Measurements from ENCODE around the gene SH3GLB2. TPM values are rescaled to one million over a fixed set of nuclear protein-coding genes. Genes with fewer than 3 reads are reported as not detected.

The SH3GLB2 gene
- total RNA-seq, 6 experiments from 2014 or later: 38.1 to 56.1 (median 42.7) TPM

DNA sequence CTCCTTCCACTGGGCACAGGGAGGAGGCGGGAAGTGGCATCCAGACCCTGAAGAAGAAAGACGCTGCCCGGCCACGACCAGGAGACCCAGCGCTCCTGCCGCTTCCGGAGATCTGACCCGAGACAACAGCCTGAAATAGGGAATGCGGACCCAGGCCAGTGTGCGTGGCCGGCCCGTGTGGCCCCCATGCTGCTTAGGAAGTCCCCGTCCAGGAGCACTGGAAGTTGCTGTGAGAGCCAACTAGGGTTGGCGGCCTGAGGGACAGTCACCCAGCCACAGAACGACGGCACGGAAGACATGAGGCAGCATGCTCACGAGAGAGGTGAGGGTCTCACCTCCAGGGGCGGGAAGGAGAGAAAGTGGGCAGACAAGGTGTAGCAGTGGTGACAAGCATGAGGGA is 17.0 kb downstream of the SH3GLB2 start:
- Mint-ChIP-seq H3K4me1 (ENCODE audit: low read depth) (no peaks in the 10 kb centered on the region), H3K36me3 (ENCODE audit: low read depth) (no peaks in the 10 kb centered on the region; the same call in 1 of the 2 replicates), H3K9me3 (no peaks in the 10 kb centered on the region), H3K27me3 (ENCODE audit: insufficient read depth) (peaks cover 4% of the 10 kb centered on the region), H3K27ac (peak overlapping the region; percentile 56; the same call in 1 of the 2 replicates), H3K4me3 (no peak overlapping the region)
- no peak for DNase-seq
- no peak for TF ChIP-seq CTCF (IDR thresholded peaks at IDR 0.05)

DNA sequence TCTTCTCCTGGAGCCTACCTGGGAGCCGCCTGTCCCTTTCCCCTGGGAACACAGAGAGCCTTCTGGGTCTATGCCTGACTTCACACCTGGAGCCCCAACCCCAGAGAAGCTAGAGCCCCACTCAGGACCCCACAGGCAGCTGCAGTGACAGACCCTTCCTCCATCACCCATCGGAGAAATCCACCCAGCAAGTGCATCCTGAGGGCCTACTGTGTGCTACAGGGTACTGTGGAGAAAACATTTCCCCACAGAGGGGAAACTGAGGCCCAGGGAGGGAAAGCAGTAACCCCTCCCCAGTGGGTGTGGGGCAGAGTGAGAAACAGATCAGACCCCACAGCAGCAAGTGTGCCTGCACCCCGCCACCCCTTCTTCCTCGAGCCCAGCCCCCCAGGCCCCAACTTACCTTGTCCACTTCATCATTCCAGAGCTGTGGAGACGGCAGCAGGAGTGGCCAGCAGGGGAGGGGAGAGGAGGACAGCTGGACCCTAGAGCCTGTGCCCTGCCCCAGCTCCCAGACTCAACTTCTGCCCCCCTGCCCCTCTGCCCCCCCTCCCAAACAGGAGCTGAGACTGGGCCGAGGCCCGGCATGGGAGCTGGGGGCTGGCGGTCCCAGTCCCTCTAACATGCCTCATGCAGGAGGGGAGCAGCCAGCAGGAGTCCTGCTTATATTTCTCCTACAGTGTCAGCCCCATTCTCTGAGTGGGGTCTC is 17.7 kb downstream of the SH3GLB2 start:
- Mint-ChIP-seq H3K36me3 (ENCODE audit: low read depth) (no peaks in the 10 kb centered on the region; the same call in 1 of the 2 replicates), H3K27ac (no peak overlapping the region), H3K4me3 (no peak overlapping the region), H3K4me1 (ENCODE audit: low read depth) (no peaks in the 10 kb centered on the region), H3K27me3 (ENCODE audit: insufficient read depth) (peaks cover 4% of the 10 kb centered on the region), H3K9me3 (no peaks in the 10 kb centered on the region)
- TF ChIP-seq CTCF (IDR thresholded peaks at IDR 0.05): no peak
- DNase-seq: no peak

- Mint-ChIP-seq H3K4me1 (ENCODE audit: low read depth) (no peaks in the 10 kb centered on the region), H3K27me3 (ENCODE audit: insufficient read depth) (peaks cover 4% of the 10 kb centered on the region), H3K27ac (no peak overlapping the region), H3K36me3 (ENCODE audit: low read depth) (no peaks in the 10 kb centered on the region), H3K4me3 (no peak overlapping the region), H3K9me3 (no peaks in the 10 kb centered on the region)
- no peak for TF ChIP-seq CTCF (IDR thresholded peaks at IDR 0.05)
- no peak for DNase-seq
These were observed 18.5 kb downstream of the SH3GLB2 start for GRCh38 chr9:129009584-129010141.

DNA sequence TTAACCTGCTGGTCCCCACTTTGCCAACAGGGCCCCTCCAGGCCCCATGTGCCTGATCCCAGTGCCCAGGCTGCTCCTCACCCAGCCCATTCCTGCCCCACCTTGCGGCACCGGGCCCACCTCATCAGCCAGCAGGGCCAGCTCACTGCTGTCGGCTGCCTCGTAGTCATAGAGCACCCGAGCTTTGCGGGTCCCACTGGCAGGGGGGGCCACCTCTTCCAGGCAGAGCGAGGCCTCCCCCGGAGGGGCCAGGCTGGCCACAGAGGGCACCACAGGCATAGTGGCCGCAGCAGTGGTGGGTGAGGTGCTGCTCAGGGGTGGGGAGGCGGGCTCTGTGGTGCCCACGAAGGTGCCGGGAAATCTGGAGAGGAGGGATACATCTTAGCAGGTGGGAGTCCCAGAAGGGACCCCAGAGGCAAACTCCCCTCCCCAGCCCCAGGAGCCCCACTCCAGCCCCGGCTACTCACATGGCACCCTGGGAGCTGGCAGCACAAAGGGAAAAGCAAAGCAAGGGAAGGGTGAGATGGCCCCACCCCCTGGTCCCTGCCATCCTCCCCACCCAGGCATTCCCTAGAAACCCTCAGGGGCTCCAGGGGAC is 19.0 kb downstream of the SH3GLB2 start:
- TF ChIP-seq CTCF (IDR thresholded peaks at IDR 0.05): no peak
- no peaks in the 10 kb centered on the region for H3K9me3 Mint-ChIP-seq
- no peaks in the 10 kb centered on the region for H3K36me3 Mint-ChIP-seq (ENCODE audit: low read depth)
- no peaks in the 10 kb centered on the region for H3K4me1 Mint-ChIP-seq (ENCODE audit: low read depth)
- no peak for DNase-seq
- peaks cover 4% of the 10 kb centered on the region for H3K27me3 Mint-ChIP-seq (ENCODE audit: insufficient read depth)
- H3K27ac Mint-ChIP-seq: no peak overlapping the region
- no peak overlapping the region for H3K4me3 Mint-ChIP-seq

DNA sequence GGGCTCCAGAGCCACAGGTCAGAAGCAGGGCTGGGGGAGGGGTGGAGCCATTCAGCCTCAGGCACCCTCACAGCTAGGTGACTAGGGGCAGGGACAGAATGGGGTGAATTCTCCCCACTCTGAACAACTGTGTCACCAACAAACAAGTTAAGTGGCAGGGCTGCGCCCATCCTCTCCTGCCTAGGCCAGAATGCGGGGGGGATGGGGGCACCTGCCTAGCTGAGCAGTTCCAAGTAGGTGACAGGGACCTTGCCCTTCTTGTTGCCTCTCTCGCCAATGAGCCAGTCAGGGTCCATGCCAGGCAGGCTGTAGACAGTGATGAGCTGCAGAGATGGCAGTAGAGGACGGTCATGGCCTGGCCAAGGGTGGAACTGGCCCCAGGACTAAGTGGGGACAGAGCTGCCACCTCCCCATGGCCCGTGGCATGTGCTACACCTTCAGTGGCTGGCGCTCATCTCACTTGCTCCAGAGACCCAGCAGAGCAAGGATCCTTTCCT is 19.6 kb downstream of the SH3GLB2 start:
- H3K27me3 Mint-ChIP-seq (ENCODE audit: insufficient read depth): peaks cover 4% of the 10 kb centered on the region
- DNase-seq: no peak
- H3K36me3 Mint-ChIP-seq (ENCODE audit: low read depth): no peaks in the 10 kb centered on the region
- no peak overlapping the region for H3K27ac Mint-ChIP-seq
- H3K9me3 Mint-ChIP-seq: no peaks in the 10 kb centered on the region
- no peak for TF ChIP-seq CTCF (IDR thresholded peaks at IDR 0.05)
- no peak overlapping the region for H3K4me3 Mint-ChIP-seq
- no peaks in the 10 kb centered on the region for H3K4me1 Mint-ChIP-seq (ENCODE audit: low read depth)

All from HFFc6 (cell line).